ENCODE data around the gene MIB1.

Gene MIB1

DNA sequence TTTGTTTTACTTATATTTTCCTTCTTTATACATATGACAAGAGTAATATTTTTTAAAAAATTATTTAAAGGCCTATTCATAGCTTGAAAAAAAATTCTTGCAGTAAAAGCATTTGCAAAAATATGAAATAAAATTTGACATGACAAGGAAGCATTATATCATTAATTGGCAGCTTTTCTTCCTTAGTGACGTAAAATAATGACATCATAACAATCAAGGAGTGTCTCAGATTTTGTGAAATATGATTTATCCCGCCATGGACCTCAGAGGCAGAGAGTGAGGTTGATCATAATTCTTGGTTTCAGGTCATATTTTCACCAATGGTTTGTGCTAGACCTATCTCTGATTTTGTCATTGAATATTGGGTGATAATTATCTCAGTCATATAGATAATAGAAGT is 176.0 kb downstream of the MIB1 start:
- peaks cover 7% of the 10 kb centered on the region; the same call in 1 of the 2 replicates for H3K4me1 ChIP-seq (ENCODE audit: control insufficient read depth, insufficient read depth, low read length)
- TF ChIP-seq ZNF223 (tag by site-specific recombination; IDR thresholded peaks at IDR 0.05) (no peak), WT1 (tag by site-specific recombination; IDR thresholded peaks at IDR 0.05) (no peak)
- TF ChIP-seq, protein P1, sequence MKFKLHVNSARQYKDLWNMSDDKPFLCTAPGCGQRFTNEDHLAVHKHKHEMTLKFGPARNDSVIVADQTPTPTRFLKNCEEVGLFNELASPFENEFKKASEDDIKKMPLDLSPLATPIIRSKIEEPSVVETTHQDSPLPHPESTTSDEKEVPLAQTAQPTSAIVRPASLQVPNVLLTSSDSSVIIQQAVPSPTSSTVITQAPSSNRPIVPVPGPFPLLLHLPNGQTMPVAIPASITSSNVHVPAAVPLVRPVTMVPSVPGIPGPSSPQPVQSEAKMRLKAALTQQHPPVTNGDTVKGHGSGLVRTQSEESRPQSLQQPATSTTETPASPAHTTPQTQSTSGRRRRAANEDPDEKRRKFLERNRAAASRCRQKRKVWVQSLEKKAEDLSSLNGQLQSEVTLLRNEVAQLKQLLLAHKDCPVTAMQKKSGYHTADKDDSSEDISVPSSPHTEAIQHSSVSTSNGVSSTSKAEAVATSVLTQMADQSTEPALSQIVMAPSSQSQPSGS (tag by site-specific recombination; IDR thresholded peaks at IDR 0.05; ENCODE audit: low read depth) = peak; percentile 56; the same call in 1 of the 2 replicates
- H3K4me3 ChIP-seq (ENCODE audit: low read depth, low read length) = no peak overlapping the region
- ChIA-PET CTCF (interaction anchor here (0.6 to 1.9 kb wide), 3 partner anchors 18 to 647 kb away, joined by 4 to 8 read pairs (median 4); no protein-coding TSS in a partner anchor), POLR2A (interaction anchor here (1.0 kb wide), 1 partner anchor 254 kb away, joined by 3 read pairs; no protein-coding TSS in a partner anchor)
- H3K36me3 ChIP-seq (ENCODE audit: control insufficient read depth in 2 of 2, insufficient read depth in 1 of 2, low read length in 2 of 2) = no peaks in the 10 kb centered on the region
- H3K27ac ChIP-seq (ENCODE audit: extremely low read depth, low read depth, low read length) = no peak overlapping the region
- no peaks in the 10 kb centered on the region for H3K9me3 ChIP-seq (ENCODE audit: control insufficient read depth, insufficient read depth, low read depth, low read length)

DNA sequence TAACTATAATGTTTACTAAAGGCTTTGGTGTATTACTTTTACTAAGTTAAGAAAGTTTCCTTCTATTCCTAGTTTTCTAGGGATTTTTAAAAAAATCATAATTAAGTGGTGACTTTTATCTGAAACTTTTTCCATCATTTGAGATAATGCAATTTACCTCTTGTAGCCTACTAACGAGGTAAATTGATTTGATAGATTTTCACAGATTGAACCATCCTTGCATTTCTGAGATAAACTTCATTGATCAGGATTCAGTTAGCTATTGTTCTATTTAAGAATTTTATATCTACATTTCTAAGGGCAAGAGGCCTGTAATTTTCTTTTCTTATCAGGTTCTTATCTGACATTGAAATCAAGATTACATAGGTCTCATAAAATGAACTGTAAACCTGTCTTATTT is 178.1 kb downstream of the MIB1 start:
- Histone ChIP-seq H3K9me3 (ENCODE audit: control insufficient read depth, insufficient read depth, low read depth, low read length) (no peaks in the 10 kb centered on the region), H3K36me3 (ENCODE audit: control insufficient read depth in 2 of 2, insufficient read depth in 1 of 2, low read length in 2 of 2) (no peaks in the 10 kb centered on the region), H3K4me1 (ENCODE audit: control insufficient read depth, insufficient read depth, low read length) (no peaks in the 10 kb centered on the region), H3K4me3 (ENCODE audit: low read depth, low read length) (no peak overlapping the region), H3K27ac (ENCODE audit: extremely low read depth, low read depth, low read length) (no peak overlapping the region)
- ChIA-PET CTCF (interaction anchor here (0.6 to 0.9 kb wide), 2 partner anchors 37 to 1006 kb away, joined by 5 to 6 read pairs; no protein-coding TSS in a partner anchor), POLR2A (no interaction called here)
- TF ChIP-seq IKZF3 (tag by site-specific recombination; IDR thresholded peaks at IDR 0.05) (no peak), SETDB1 (IDR thresholded peaks at IDR 0.05; ENCODE audit: insufficient read length, low read length) (peak; percentile 81)

Measured in HEK293 (cell line).